OCI-LY1 (cell line): ENCODE results near the gene HLA-DMA.

ENCODE experiments used
- H2AFZ ChIP-seq: fragments of 200-600 bp; sonication (generic), shearing (Covaris generic); 2 replicates; pipeline ENCODE4 v1.6.0; 2014; ENCODE audit warnings: antibody characterized with exemption, mild to moderate bottlenecking, low read length
- H3F3A ChIP-seq: fragments of 200-600 bp; sonication (generic), shearing (Covaris generic); 2 replicates; pipeline ENCODE4 v1.6.0; 2014; ENCODE audit warnings: mild to moderate bottlenecking, antibody characterized with exemption, low read length, moderate library complexity; ENCODE audit not compliant: insufficient read depth
- H3K27ac ChIP-seq: fragments of 200-600 bp; sonication (generic); 2 replicates; pipeline ENCODE4 v1.5.1; 2014; ENCODE audit warnings: low read length, mixed run types, mild to moderate bottlenecking, low read depth; ENCODE audit not compliant: poor library complexity, severe bottlenecking
- H3K27me3 ChIP-seq: fragments of 200-600 bp; sonication (generic); 2 replicates; pipeline ENCODE4 v1.6.0; 2014; ENCODE audit warnings: antibody characterized with exemption, mild to moderate bottlenecking, low read length, moderate library complexity; ENCODE audit not compliant: insufficient read depth
- H3K36me3 ChIP-seq: fragments of 200-600 bp; sonication (generic); 2 replicates; pipeline ENCODE4 v1.6.1; 2014; ENCODE audit warnings: mild to moderate bottlenecking, antibody characterized with exemption, low read length, moderate library complexity, mixed read lengths; ENCODE audit not compliant: insufficient read depth
- H3K4me1 ChIP-seq: fragments of 200-600 bp; sonication (generic); 2 replicates; pipeline ENCODE4 v1.5.1; 2014; ENCODE audit warnings: mild to moderate bottlenecking, low read length, moderate library complexity; ENCODE audit not compliant: insufficient read depth, severe bottlenecking
- H3K4me2 ChIP-seq: fragments of 200-600 bp; sonication (generic), shearing (Covaris generic); 2 replicates; pipeline ENCODE4 v1.6.1; 2014; ENCODE audit warnings: low read length
- H3K4me3 ChIP-seq: fragments of 200-600 bp; sonication (generic); 2 replicates; pipeline ENCODE4 v1.5.1; 2014; ENCODE audit warnings: low read length, low read depth, mild to moderate bottlenecking, mixed read lengths; ENCODE audit not compliant: poor library complexity, severe bottlenecking
- H3K79me2 ChIP-seq: fragments of 200-600 bp; shearing (Covaris generic); 2 replicates; pipeline ENCODE4 v1.6.1; 2016; ENCODE audit warnings: mixed run types, low read length, mixed read lengths; ENCODE audit not compliant: insufficient read depth
- H3K9ac ChIP-seq: fragments of 200-600 bp; sonication (generic), shearing (Covaris generic); 2 replicates; pipeline ENCODE4 v1.6.1; 2014; ENCODE audit warnings: mild to moderate bottlenecking, low read length, mixed read lengths
- H3K9me2 ChIP-seq: fragments of 200-600 bp; sonication (generic), shearing (Covaris generic); 2 replicates; pipeline ENCODE4 v1.6.1; 2014; ENCODE audit warnings: low read depth, mild to moderate bottlenecking, low read length, mixed read lengths
- H3K9me3 ChIP-seq: fragments of 200-600 bp; shearing (Covaris generic); 2 replicates; pipeline ENCODE4 v1.6.1; 2014; ENCODE audit warnings: low read length, mixed read lengths
- H4K20me1 ChIP-seq: fragments of 200-600 bp; sonication (generic), shearing (Covaris generic); 2 replicates; pipeline ENCODE4 v1.6.0; 2016; ENCODE audit warnings: mild to moderate bottlenecking, low read length; ENCODE audit not compliant: insufficient read depth
- CTCF ChIP-seq: fragments of 200-600 bp; sonication (generic), shearing (Covaris generic); IDR thresholded peaks from 2 replicates; pipeline ENCODE4 v1.5.1; 2017; ENCODE audit warnings: mild to moderate bottlenecking, antibody characterized with exemption, low read length, moderate library complexity, mixed read lengths
- EZH2 ChIP-seq: fragments of 200-600 bp; sonication (generic), shearing (Covaris generic); IDR thresholded peaks from 2 replicates; pipeline ENCODE4 v1.8.0; 2017; ENCODE audit warnings: borderline replicate concordance, mixed run types, mild to moderate bottlenecking, antibody characterized with exemption, low read length, moderate library complexity, mixed read lengths

HLA-DMA gene

GRCh38 chr6:32937230-32937633, 15.7 kb downstream of the HLA-DMA start:
- Histone ChIP-seq H2AFZ (no peak overlapping the region), H3K9ac (no peak overlapping the region), H3K27me3 (no peaks in the 10 kb centered on the region)

GRCh38 chr6:32936239-32937152, 16.4 kb downstream of the HLA-DMA start:
- no peaks in the 10 kb centered on the region for H3K79me2 ChIP-seq
- TF ChIP-seq EZH2 (no peak), CTCF (no peak)

More at GRCh38 chr6:32937230-32937633, 15.7 kb downstream of the HLA-DMA start:
- H3K27ac ChIP-seq: peak overlapping the region; percentile 12
- no peaks in the 10 kb centered on the region for H3K79me2 ChIP-seq
- H3K9me3 ChIP-seq: no peaks in the 10 kb centered on the region
- no peak overlapping the region for H3K4me3 ChIP-seq
- no peaks in the 10 kb centered on the region for H3F3A ChIP-seq
- no peaks in the 10 kb centered on the region for H3K36me3 ChIP-seq
- H3K9me2 ChIP-seq: no peaks in the 10 kb centered on the region
- peaks cover 65% of the 10 kb centered on the region for H3K4me1 ChIP-seq
- H4K20me1 ChIP-seq: no peaks in the 10 kb centered on the region
- TF ChIP-seq CTCF: no peak
- TF ChIP-seq EZH2: no peak
- no peak overlapping the region for H3K4me2 ChIP-seq

GRCh38 chr6:32935551-32936238, 17.2 kb downstream of the HLA-DMA start:
- Histone ChIP-seq H3K36me3 (no peaks in the 10 kb centered on the region), H3F3A (no peaks in the 10 kb centered on the region), H3K9ac (no peak overlapping the region), H3K4me2 (no peak overlapping the region), H3K9me3 (no peaks in the 10 kb centered on the region), H3K27ac (no peak overlapping the region), H3K4me3 (no peak overlapping the region), H3K79me2 (no peaks in the 10 kb centered on the region), H3K27me3 (no peaks in the 10 kb centered on the region), H3K9me2 (no peaks in the 10 kb centered on the region), H4K20me1 (no peaks in the 10 kb centered on the region), H2AFZ (no peak overlapping the region), H3K4me1 (peaks cover 50% of the 10 kb centered on the region)
- TF ChIP-seq CTCF (no peak), EZH2 (no peak)

More at GRCh38 chr6:32936239-32937152, 16.4 kb downstream of the HLA-DMA start:
- Histone ChIP-seq H2AFZ (no peak overlapping the region), H3K27ac (no peak overlapping the region), H3K36me3 (no peaks in the 10 kb centered on the region), H3K4me2 (no peak overlapping the region), H3K9me2 (no peaks in the 10 kb centered on the region), H4K20me1 (no peaks in the 10 kb centered on the region), H3F3A (no peaks in the 10 kb centered on the region), H3K4me3 (no peak overlapping the region), H3K9me3 (no peaks in the 10 kb centered on the region), H3K27me3 (no peaks in the 10 kb centered on the region), H3K9ac (no peak overlapping the region), H3K4me1 (peaks cover 58% of the 10 kb centered on the region)
